Trophoblast cell (in vitro differentiated cells and primary cell): ENCODE data around the gene KRTAP9-9.
"Not testable (repeated sequence)": the region's sequence is repeated elsewhere in the genome, so short reads cannot be mapped to it uniquely, and the experiment has no call there.

ENCODE experiments used
- DNase-seq, 2 donors: peaks; one replicate each; pipeline ENCODE4 v3.0.0-alpha.2; 2016
- H2AFZ ChIP-seq: 2 replicates; pipeline ENCODE4 v1.6.1; 2013; ENCODE audit warnings: low read length, moderate library complexity, mild to moderate bottlenecking; ENCODE audit not compliant: insufficient read depth, poor library complexity
- H2AK5ac ChIP-seq: 2 replicates; pipeline ENCODE4 v1.6.1; 2013; ENCODE audit warnings: mild to moderate bottlenecking, low read length
- H2BK120ac ChIP-seq: 2 replicates; pipeline ENCODE4 v1.6.1; 2013; ENCODE audit warnings: low read length, mild to moderate bottlenecking, moderate library complexity; ENCODE audit not compliant: insufficient read depth, poor library complexity
- H2BK12ac ChIP-seq: 2 replicates; pipeline ENCODE4 v1.6.1; 2013; ENCODE audit warnings: mild to moderate bottlenecking, low read length, moderate library complexity
- H2BK5ac ChIP-seq: 2 replicates; pipeline ENCODE4 v1.6.1; 2013; ENCODE audit warnings: low read length, low read depth, moderate library complexity, mild to moderate bottlenecking; ENCODE audit not compliant: poor library complexity
- H3K14ac ChIP-seq: 2 replicates; pipeline ENCODE4 v1.6.1; 2013; ENCODE audit warnings: mild to moderate bottlenecking, low read length
- H3K18ac ChIP-seq: 2 replicates; pipeline ENCODE4 v1.6.1; 2013; ENCODE audit warnings: mild to moderate bottlenecking, low read length
- H3K23ac ChIP-seq: 2 replicates; pipeline ENCODE4 v1.6.1; 2013; ENCODE audit warnings: low read length
- H3K27ac ChIP-seq: 2 replicates; pipeline ENCODE4 v1.5.1; 2013; ENCODE audit warnings: low read depth, mild to moderate bottlenecking, inconsistent platforms, low read length, moderate library complexity
- H3K27me3 ChIP-seq: 2 replicates; pipeline ENCODE4 v1.6.1; 2013; ENCODE audit warnings: inconsistent platforms, mild to moderate bottlenecking, low read length, moderate library complexity; ENCODE audit not compliant: insufficient read depth
- H3K36me3 ChIP-seq, 2 experiments: 1 replicate in 1 of 2; 2 replicates in 1 of 2; pipeline ENCODE4 v1.6.1; 2013; ENCODE audit warnings: low read length in 2 of 2, mild to moderate bottlenecking in 2 of 2, moderate library complexity in 1 of 2; ENCODE audit not compliant: insufficient read depth in 2 of 2, control insufficient read depth in 1 of 2
- H3K4ac ChIP-seq: 2 replicates; pipeline ENCODE4 v1.6.1; 2013; ENCODE audit warnings: low read depth, mild to moderate bottlenecking, low read length, moderate library complexity
- H3K4me1 ChIP-seq, 2 experiments: 1 replicate in 1 of 2; 2 replicates in 1 of 2; pipeline ENCODE4 v1.6.1; 2013; ENCODE audit warnings: low read length in 2 of 2, mild to moderate bottlenecking in 2 of 2, moderate library complexity in 1 of 2; ENCODE audit not compliant: insufficient read depth in 2 of 2, control insufficient read depth in 1 of 2
- H3K4me2 ChIP-seq: 2 replicates; pipeline ENCODE4 v1.6.1; 2013; ENCODE audit warnings: inconsistent platforms, mild to moderate bottlenecking, low read length, moderate library complexity
- H3K4me3 ChIP-seq: 2 replicates; pipeline ENCODE4 v1.5.1; 2013; ENCODE audit warnings: mild to moderate bottlenecking, low read depth, low read length, inconsistent platforms
- H3K79me1 ChIP-seq: one replicate; pipeline ENCODE4 v1.6.1; 2013; ENCODE audit warnings: low read length
- H3K79me2 ChIP-seq: 2 replicates; pipeline ENCODE4 v1.6.1; 2013; ENCODE audit warnings: low read length, mild to moderate bottlenecking; ENCODE audit not compliant: control insufficient read depth, insufficient read depth, poor library complexity
- H3K9ac ChIP-seq: 2 replicates; pipeline ENCODE4 v1.6.1; 2013; ENCODE audit warnings: mild to moderate bottlenecking, low read length
- H3K9me3 ChIP-seq: 2 replicates; pipeline ENCODE4 v1.6.1; 2013; ENCODE audit warnings: low read depth, mild to moderate bottlenecking, control low read depth, inconsistent platforms, low read length; ENCODE audit not compliant: insufficient read depth
- H4K12ac ChIP-seq: 2 replicates; pipeline ENCODE4 v1.6.1; 2013; ENCODE audit warnings: low read depth, mild to moderate bottlenecking, low read length, moderate library complexity
- H4K8ac ChIP-seq: 2 replicates; pipeline ENCODE4 v1.6.1; 2013; ENCODE audit warnings: low read depth, mild to moderate bottlenecking, low read length, moderate library complexity
- H4K91ac ChIP-seq: one replicate; pipeline ENCODE4 v1.6.1; 2013; ENCODE audit warnings: low read depth, mild to moderate bottlenecking, low read length, moderate library complexity
- WGBS: extraction: QIAGEN DNeasy Blood & Tissue Kit; methylation state at CpG from one replicate; pipeline ENCODE4 v1.1.7; 2013; ENCODE audit warnings: missing lambda C conversion rate; ENCODE audit not compliant: insufficient read length, insufficient coverage; ENCODE audit errors: extremely low coverage; 5-methylcytosine and 5-hydroxymethylcytosine counted together

Gene KRTAP9-9

GRCh38 chr17:41231731-41232130 lies 23.5 kb upstream of the KRTAP9-9 start:
- no peak overlapping the region for H3K18ac ChIP-seq
- no CpG with 5 or more reads among the region's 6 CpGs for WGBS
- no peaks in the 10 kb centered on the region for H3K79me1 ChIP-seq
- no peak overlapping the region for H3K4me2 ChIP-seq
- H4K91ac ChIP-seq, result no peak overlapping the region
- H3K36me3 ChIP-seq, result no peaks in the 10 kb centered on the region
- H2BK12ac ChIP-seq, result no peak overlapping the region
- no peak for DNase-seq
- no peak overlapping the region for H3K9ac ChIP-seq
- no peak overlapping the region for H2AFZ ChIP-seq
- H3K4ac ChIP-seq, result no peak overlapping the region
- H2BK120ac ChIP-seq, result no peak overlapping the region
- no peak overlapping the region for H4K8ac ChIP-seq
- no peak overlapping the region for H3K23ac ChIP-seq
- no peak overlapping the region for H2BK5ac ChIP-seq
- no peak overlapping the region for H2AK5ac ChIP-seq
- no peak overlapping the region for H4K12ac ChIP-seq
- no peaks in the 10 kb centered on the region for H3K9me3 ChIP-seq
- no peaks in the 10 kb centered on the region for H3K79me2 ChIP-seq
- H3K27me3 ChIP-seq, result no peaks in the 10 kb centered on the region
- H3K4me3 ChIP-seq, result no peak overlapping the region
- H3K27ac ChIP-seq, result no peak overlapping the region
- no peak overlapping the region for H3K14ac ChIP-seq
- H3K4me1 ChIP-seq, result no peaks in the 10 kb centered on the region

- not testable (repeated sequence) for H3K27ac ChIP-seq, H2AFZ ChIP-seq, H3K36me3 ChIP-seq, H3K4ac ChIP-seq, H3K27me3 ChIP-seq, DNase-seq, H3K18ac ChIP-seq, H3K9ac ChIP-seq, H3K4me2 ChIP-seq, H2AK5ac ChIP-seq, H3K14ac ChIP-seq, H4K8ac ChIP-seq, H3K79me1 ChIP-seq, H3K23ac ChIP-seq, H2BK12ac ChIP-seq, H2BK120ac ChIP-seq, H3K4me3 ChIP-seq, H3K79me2 ChIP-seq, H4K91ac ChIP-seq, H3K9me3 ChIP-seq, H2BK5ac ChIP-seq, H4K12ac ChIP-seq, H3K4me1 ChIP-seq
- WGBS, result no CpG with 5 or more reads among the region's 1 CpG
Observed at GRCh38 chr17:41232399-41233105, 22.6 kb upstream of the KRTAP9-9 start, which contains the start of gene KRTAP9-3. Gene KRTAP9-3 (plus strand): TSS chr17:41232449. CDS start chr17:41232502, 53 bp downstream.

- H3K23ac ChIP-seq, H3K27me3 ChIP-seq, H3K4me2 ChIP-seq, H3K79me2 ChIP-seq, H3K36me3 ChIP-seq, H2AK5ac ChIP-seq, H2BK5ac ChIP-seq, H4K8ac ChIP-seq, H3K27ac ChIP-seq, H2AFZ ChIP-seq, H3K9me3 ChIP-seq, H3K4me1 ChIP-seq, H2BK120ac ChIP-seq, H2BK12ac ChIP-seq, H3K14ac ChIP-seq, H3K4me3 ChIP-seq, H3K9ac ChIP-seq, H3K18ac ChIP-seq, H3K4ac ChIP-seq, H4K12ac ChIP-seq, H3K79me1 ChIP-seq, H4K91ac ChIP-seq, DNase-seq: not testable (repeated sequence)
- no CpG with 5 or more reads among the region's 4 CpGs for WGBS
Observed at GRCh38 chr17:41237116-41237515, 18.1 kb upstream of the KRTAP9-9 start.

GRCh38 chr17:41237949-41238437 lies 17.2 kb upstream of the KRTAP9-9 start, which contains the start of gene KRTAP9-8:
Gene KRTAP9-8 (plus strand): TSS chr17:41237999. CDS start chr17:41238052, 53 bp downstream.
- not testable (repeated sequence) for H2BK120ac ChIP-seq, H3K4me2 ChIP-seq, H3K79me2 ChIP-seq, H3K14ac ChIP-seq, H3K18ac ChIP-seq, H3K9ac ChIP-seq, H3K4ac ChIP-seq, H3K27ac ChIP-seq, H4K91ac ChIP-seq, DNase-seq, H3K79me1 ChIP-seq, H3K27me3 ChIP-seq, H3K23ac ChIP-seq, H2AFZ ChIP-seq, H2BK5ac ChIP-seq, H2AK5ac ChIP-seq, H2BK12ac ChIP-seq, H4K12ac ChIP-seq, H3K4me1 ChIP-seq, H3K9me3 ChIP-seq, H3K4me3 ChIP-seq, H4K8ac ChIP-seq, H3K36me3 ChIP-seq
- WGBS, result no CpG with 5 or more reads among the region's 3 CpGs
